ENCODE measurements around the gene SLC30A1. TPM values are rescaled to one million over a fixed set of nuclear protein-coding genes. Genes with fewer than 3 reads are reported as not detected.

SLC30A1 gene
- total and polyA plus RNA-seq, 2 of the 13 experiments (the other 11 are each of a cell fraction or from before 2014, with no cell fraction given) = 5.9 to 24.4 TPM

DNA sequence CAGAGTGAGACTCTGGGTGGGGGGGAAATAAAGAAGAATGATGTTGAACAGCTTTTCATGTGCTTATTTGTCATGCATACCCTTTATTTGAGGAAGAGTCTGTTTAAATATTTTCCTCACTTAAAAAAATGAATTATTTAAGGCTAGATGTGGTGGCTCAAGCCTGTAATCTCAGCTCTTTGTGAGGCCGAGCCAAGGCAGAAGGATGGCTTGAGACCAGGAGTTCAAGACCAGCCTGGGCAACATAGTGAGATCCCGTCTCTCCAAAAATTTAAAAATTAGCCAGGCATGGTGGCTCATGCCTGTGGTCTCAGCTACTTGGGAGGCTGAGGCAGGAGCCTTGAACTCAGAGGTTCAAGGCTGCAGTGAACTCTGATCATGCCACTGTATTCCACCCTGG is 25.4 kb downstream of the SLC30A1 start (continued):
- TF ChIP-seq, protein P1, sequence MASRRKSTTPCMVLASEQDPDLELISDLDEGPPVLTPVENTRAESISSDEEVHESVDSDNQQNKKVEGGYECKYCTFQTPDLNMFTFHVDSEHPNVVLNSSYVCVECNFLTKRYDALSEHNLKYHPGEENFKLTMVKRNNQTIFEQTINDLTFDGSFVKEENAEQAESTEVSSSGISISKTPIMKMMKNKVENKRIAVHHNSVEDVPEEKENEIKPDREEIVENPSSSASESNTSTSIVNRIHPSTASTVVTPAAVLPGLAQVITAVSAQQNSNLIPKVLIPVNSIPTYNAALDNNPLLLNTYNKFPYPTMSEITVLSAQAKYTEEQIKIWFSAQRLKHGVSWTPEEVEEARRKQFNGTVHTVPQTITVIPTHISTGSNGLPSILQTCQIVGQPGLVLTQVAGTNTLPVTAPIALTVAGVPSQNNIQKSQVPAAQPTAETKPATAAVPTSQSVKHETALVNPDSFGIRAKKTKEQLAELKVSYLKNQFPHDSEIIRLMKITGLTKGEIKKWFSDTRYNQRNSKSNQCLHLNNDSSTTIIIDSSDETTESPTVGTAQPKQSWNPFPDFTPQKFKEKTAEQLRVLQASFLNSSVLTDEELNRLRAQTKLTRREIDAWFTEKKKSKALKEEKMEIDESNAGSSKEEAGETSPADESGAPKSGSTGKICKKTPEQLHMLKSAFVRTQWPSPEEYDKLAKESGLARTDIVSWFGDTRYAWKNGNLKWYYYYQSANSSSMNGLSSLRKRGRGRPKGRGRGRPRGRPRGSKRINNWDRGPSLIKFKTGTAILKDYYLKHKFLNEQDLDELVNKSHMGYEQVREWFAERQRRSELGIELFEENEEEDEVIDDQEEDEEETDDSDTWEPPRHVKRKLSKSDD (CRISPR knock-in tag; IDR thresholded peaks at IDR 0.05; ENCODE audit: low read depth) = no peak
- TF ChIP-seq DNMT1 (CRISPR knock-in tag; IDR thresholded peaks at IDR 0.05) = no peak
- TF ChIP-seq IRX3 (CRISPR knock-in tag; IDR thresholded peaks at IDR 0.05; ENCODE audit: borderline replicate concordance, low read depth) = no peak
- TF ChIP-seq, protein P2, sequence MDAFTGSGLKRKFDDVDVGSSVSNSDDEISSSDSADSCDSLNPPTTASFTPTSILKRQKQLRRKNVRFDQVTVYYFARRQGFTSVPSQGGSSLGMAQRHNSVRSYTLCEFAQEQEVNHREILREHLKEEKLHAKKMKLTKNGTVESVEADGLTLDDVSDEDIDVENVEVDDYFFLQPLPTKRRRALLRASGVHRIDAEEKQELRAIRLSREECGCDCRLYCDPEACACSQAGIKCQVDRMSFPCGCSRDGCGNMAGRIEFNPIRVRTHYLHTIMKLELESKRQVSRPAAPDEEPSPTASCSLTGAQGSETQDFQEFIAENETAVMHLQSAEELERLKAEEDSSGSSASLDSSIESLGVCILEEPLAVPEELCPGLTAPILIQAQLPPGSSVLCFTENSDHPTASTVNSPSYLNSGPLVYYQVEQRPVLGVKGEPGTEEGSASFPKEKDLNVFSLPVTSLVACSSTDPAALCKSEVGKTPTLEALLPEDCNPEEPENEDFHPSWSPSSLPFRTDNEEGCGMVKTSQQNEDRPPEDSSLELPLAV (CRISPR knock-in tag; conservative IDR thresholded peaks at IDR 0.05; ENCODE audit: low read depth) = no peak
- TF ChIP-seq SOX13 (IDR thresholded peaks at IDR 0.05) = no peak
- TF ChIP-seq SOX13 (CRISPR knock-in tag; conservative IDR thresholded peaks at IDR 0.05 in 1 of 2, IDR thresholded peaks at IDR 0.05 in 1 of 2) = no peak
- TF ChIP-seq, protein P3, sequence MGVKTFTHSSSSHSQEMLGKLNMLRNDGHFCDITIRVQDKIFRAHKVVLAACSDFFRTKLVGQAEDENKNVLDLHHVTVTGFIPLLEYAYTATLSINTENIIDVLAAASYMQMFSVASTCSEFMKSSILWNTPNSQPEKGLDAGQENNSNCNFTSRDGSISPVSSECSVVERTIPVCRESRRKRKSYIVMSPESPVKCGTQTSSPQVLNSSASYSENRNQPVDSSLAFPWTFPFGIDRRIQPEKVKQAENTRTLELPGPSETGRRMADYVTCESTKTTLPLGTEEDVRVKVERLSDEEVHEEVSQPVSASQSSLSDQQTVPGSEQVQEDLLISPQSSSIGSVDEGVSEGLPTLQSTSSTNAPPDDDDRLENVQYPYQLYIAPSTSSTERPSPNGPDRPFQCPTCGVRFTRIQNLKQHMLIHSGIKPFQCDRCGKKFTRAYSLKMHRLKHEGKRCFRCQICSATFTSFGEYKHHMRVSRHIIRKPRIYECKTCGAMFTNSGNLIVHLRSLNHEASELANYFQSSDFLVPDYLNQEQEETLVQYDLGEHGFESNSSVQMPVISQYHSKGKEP (CRISPR knock-in tag; IDR thresholded peaks at IDR 0.05) = no peak
- TF ChIP-seq MEIS1 (CRISPR knock-in tag; IDR thresholded peaks at IDR 0.05; ENCODE audit: borderline replicate concordance) = no peak
- TF ChIP-seq ZNF567 (CRISPR knock-in tag; IDR thresholded peaks at IDR 0.05; ENCODE audit: borderline replicate concordance) = no peak

All from HepG2 (cell line).